ENCODE data around the gene RBMS2. TPM values are rescaled to one million over a fixed set of nuclear protein-coding genes. Genes with fewer than 3 reads are reported as not detected.

RBMS2 gene
- total RNA-seq, 1 experiment from 2014 or later: 40.8 TPM

DNA sequence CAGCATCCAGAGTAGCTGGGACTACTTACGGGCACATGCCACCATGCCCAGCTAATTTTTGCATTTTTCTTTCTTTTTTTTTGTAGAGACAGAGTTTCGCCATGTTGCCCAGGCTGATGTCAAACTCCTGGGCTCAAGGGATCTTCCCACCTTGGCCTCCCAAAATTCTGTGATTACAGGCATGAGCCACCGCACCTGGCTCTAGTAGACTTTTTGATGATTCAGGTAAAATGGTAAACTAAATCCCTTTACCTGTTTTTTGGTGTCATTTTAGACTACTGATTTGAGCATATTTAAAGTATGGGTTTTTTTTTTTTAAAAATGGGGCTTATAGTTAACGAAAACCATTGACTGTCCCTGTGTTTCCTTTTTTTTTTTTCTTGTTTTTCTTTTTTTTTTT, 20.5 kb downstream of the RBMS2 start:
- no peak overlapping the region for H3K9ac ChIP-seq (ENCODE audit: low read length)
- no peaks in the 10 kb centered on the region for H3K36me3 ChIP-seq (ENCODE audit: control insufficient read depth in 1 of 2, insufficient read depth in 2 of 2, low read length in 2 of 2)
- no peaks in the 10 kb centered on the region for H3K9me3 ChIP-seq (ENCODE audit: control insufficient read depth in 1 of 2, insufficient read depth in 1 of 2, low read depth in 1 of 2, low read length in 2 of 2)
- ChIA-PET POLR2A (no interaction called here), CTCF (interaction anchor here (0.7 to 1.6 kb wide), 2 partner anchors 28 to 31 kb away, joined by 3 to 6 read pairs; no protein-coding TSS in a partner anchor), RAD21 (ENCODE audit: low non-redundant PET in 1 of 2, low total read pairs in 2 of 2, uncharacterized antibody in 2 of 2, unreplicated experiment in 2 of 2) (no interaction called here)
- no peak overlapping the region for H3K4me2 ChIP-seq (ENCODE audit: low read length)
- H3K4me3 ChIP-seq (replicated peaks in 1 of 2; ENCODE audit: low read depth in 1 of 2, low read length in 2 of 2): no peak overlapping the region
- 0 out of 2 replicates have a peak, but pooled peaks cover 2% of the 10 kb centered on the region for H4K20me1 ChIP-seq (ENCODE audit: insufficient read depth)
- H3K79me2 ChIP-seq (ENCODE audit: insufficient read depth, low read length): peaks cover 60% of the 10 kb centered on the region
- no TSS peak for BruUV-seq (replicated peaks)
- H3K27ac ChIP-seq (ENCODE audit: low read depth, low read length): no peak overlapping the region
- peaks cover 0 to 1% of the 10 kb centered on the region in 2 experiments; a peak in 1 of 4 replicates for H3K4me1 ChIP-seq (ENCODE audit: control insufficient read depth in 1 of 2, insufficient read depth in 2 of 2, low read length in 2 of 2)
- ATAC-seq: no peak
- no peaks in the 10 kb centered on the region for H3K9me2 ChIP-seq (ENCODE audit: insufficient read depth)
- DNase-seq (ENCODE audit: low read depth, low spot score): no peak
- intact Hi-C loops (cut with micrococcal nuclease): no loop called here
- H2AFZ ChIP-seq (ENCODE audit: low read depth, low read length, poor library complexity, severe bottlenecking): no peak overlapping the region
- TF ChIP-seq EZH2 (IDR thresholded peaks at IDR 0.05) (no peak), TCF7L2 (IDR thresholded peaks at IDR 0.05; ENCODE audit: borderline replicate concordance, extremely low read depth, insufficient read depth, insufficient read length) (no peak), ELF1 (IDR thresholded peaks at IDR 0.05; ENCODE audit: borderline replicate concordance, low read depth) (no peak), RAD21 (IDR thresholded peaks at IDR 0.05; ENCODE audit: low read depth) (no peak), JUND (IDR thresholded peaks at IDR 0.05) (no peak), CBX3 (IDR thresholded peaks at IDR 0.05; ENCODE audit: low read depth) (no peak), ZFX (IDR thresholded peaks at IDR 0.05) (no peak), SIN3A (IDR thresholded peaks at IDR 0.05; ENCODE audit: low read depth) (no peak), SRF (IDR thresholded peaks at IDR 0.05; ENCODE audit: low read depth) (no peak), SP1 (IDR thresholded peaks at IDR 0.05; ENCODE audit: low read depth) (no peak), POLR2AphosphoS5 (IDR thresholded peaks at IDR 0.05; ENCODE audit: low read depth, low read length) (no peak), CEBPB (IDR thresholded peaks at IDR 0.05; ENCODE audit: low read depth) (no peak), EZH2phosphoT487 (IDR thresholded peaks at IDR 0.05; ENCODE audit: borderline replicate concordance) (no peak)
- TF ChIP-seq, protein P1, sequence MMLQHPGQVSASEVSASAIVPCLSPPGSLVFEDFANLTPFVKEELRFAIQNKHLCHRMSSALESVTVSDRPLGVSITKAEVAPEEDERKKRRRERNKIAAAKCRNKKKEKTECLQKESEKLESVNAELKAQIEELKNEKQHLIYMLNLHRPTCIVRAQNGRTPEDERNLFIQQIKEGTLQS (IDR thresholded peaks at IDR 0.05): no peak
- TF ChIP-seq, protein P2, sequence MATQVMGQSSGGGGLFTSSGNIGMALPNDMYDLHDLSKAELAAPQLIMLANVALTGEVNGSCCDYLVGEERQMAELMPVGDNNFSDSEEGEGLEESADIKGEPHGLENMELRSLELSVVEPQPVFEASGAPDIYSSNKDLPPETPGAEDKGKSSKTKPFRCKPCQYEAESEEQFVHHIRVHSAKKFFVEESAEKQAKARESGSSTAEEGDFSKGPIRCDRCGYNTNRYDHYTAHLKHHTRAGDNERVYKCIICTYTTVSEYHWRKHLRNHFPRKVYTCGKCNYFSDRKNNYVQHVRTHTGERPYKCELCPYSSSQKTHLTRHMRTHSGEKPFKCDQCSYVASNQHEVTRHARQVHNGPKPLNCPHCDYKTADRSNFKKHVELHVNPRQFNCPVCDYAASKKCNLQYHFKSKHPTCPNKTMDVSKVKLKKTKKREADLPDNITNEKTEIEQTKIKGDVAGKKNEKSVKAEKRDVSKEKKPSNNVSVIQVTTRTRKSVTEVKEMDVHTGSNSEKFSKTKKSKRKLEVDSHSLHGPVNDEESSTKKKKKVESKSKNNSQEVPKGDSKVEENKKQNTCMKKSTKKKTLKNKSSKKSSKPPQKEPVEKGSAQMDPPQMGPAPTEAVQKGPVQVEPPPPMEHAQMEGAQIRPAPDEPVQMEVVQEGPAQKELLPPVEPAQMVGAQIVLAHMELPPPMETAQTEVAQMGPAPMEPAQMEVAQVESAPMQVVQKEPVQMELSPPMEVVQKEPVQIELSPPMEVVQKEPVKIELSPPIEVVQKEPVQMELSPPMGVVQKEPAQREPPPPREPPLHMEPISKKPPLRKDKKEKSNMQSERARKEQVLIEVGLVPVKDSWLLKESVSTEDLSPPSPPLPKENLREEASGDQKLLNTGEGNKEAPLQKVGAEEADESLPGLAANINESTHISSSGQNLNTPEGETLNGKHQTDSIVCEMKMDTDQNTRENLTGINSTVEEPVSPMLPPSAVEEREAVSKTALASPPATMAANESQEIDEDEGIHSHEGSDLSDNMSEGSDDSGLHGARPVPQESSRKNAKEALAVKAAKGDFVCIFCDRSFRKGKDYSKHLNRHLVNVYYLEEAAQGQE (IDR thresholded peaks at IDR 0.05; ENCODE audit: low read depth): no peak
- TF ChIP-seq, protein P3, sequence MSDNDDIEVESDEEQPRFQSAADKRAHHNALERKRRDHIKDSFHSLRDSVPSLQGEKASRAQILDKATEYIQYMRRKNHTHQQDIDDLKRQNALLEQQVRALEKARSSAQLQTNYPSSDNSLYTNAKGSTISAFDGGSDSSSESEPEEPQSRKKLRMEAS (IDR thresholded peaks at IDR 0.05): no peak
- H3K27me3 ChIP-seq (ENCODE audit: insufficient read depth, low read length): no peaks in the 10 kb centered on the region
